Neural cell (in vitro differentiated cells): ENCODE results near the gene SLC7A6OS. TPM values are rescaled to one million over a fixed set of nuclear protein-coding genes. Genes with fewer than 3 reads are reported as not detected.

Experiments
- H2AFZ ChIP-seq: fragments of 200-600, 300-800 bp; sonication (generic), shearing (Covaris generic); 2 replicates; pipeline ENCODE4 v1.6.0; 2014; ENCODE audit warnings: low read depth, mild to moderate bottlenecking, antibody characterized with exemption, low read length, moderate library complexity
- H3F3A ChIP-seq: fragments of 200-600 bp; shearing (Covaris generic); 2 replicates; pipeline ENCODE4 v1.6.1; 2016; ENCODE audit warnings: mild to moderate bottlenecking, moderate library complexity, mixed read lengths, antibody characterized with exemption, low read length; ENCODE audit not compliant: insufficient read depth, poor library complexity, severe bottlenecking
- H3K27ac ChIP-seq: fragments of 200-600, 300-800 bp; sonication (generic), shearing (Covaris generic); 2 replicates; pipeline ENCODE4 v1.5.1; 2014; ENCODE audit warnings: mild to moderate bottlenecking, low read length, moderate library complexity
- H3K27me3 ChIP-seq: fragments of 300-800, 200-600 bp; sonication (generic), shearing (Covaris generic); 2 replicates; pipeline ENCODE4 v1.6.0; 2014; ENCODE audit warnings: mild to moderate bottlenecking, low read depth, low read length, moderate library complexity; ENCODE audit not compliant: insufficient read depth
- H3K36me3 ChIP-seq: fragments of 300-800, 200-600 bp; sonication (generic), shearing (Covaris generic); 2 replicates; pipeline ENCODE4 v1.5.1; 2014; ENCODE audit warnings: mild to moderate bottlenecking, antibody characterized with exemption, low read length, moderate library complexity; ENCODE audit not compliant: insufficient read depth
- H3K4me2 ChIP-seq: fragments of 300-800, 200-600 bp; sonication (generic), shearing (Covaris generic); 2 replicates; pipeline ENCODE4 v1.6.0; 2014; ENCODE audit warnings: mild to moderate bottlenecking, low read length
- H3K4me3 ChIP-seq: fragments of 300-800, 200-600 bp; sonication (generic), shearing (Covaris generic); 2 replicates; pipeline ENCODE4 v1.5.1; 2014; ENCODE audit warnings: mild to moderate bottlenecking, low read length, moderate library complexity
- H3K79me2 ChIP-seq: fragments of 200-600 bp; shearing (Covaris generic); replicated peaks from 2 replicates; pipeline ENCODE4 v1.6.0; 2014; ENCODE audit warnings: mild to moderate bottlenecking, low read length, moderate library complexity; ENCODE audit not compliant: insufficient read depth
- H3K9ac ChIP-seq: fragments of 300-800, 200-600 bp; sonication (generic), shearing (Covaris generic); 2 replicates; pipeline ENCODE4 v1.6.1; 2016; ENCODE audit warnings: mild to moderate bottlenecking, low read length, mixed read lengths
- H3K9me2 ChIP-seq: fragments of 200-600 bp; shearing (Covaris generic); 2 replicates; pipeline ENCODE4 v1.6.1; 2016; ENCODE audit warnings: mild to moderate bottlenecking, low read length, mixed read lengths; ENCODE audit not compliant: insufficient read depth
- H3K9me3 ChIP-seq: fragments of 200-600, 300-800 bp; sonication (generic), shearing (Covaris generic); 2 replicates; pipeline ENCODE4 v1.6.1; 2016; ENCODE audit warnings: mild to moderate bottlenecking, mixed run types, low read length, moderate library complexity, mixed read lengths
- H4K20me1 ChIP-seq: fragments of 200-600 bp; shearing (Covaris generic); 2 replicates; pipeline ENCODE4 v1.6.1; 2016; ENCODE audit warnings: mild to moderate bottlenecking, mixed run types; ENCODE audit not compliant: insufficient read depth
- CTCF ChIP-seq: fragments of 450-650 bp; IDR thresholded peaks from 2 replicates; pipeline ENCODE4 v1.5.1; 2014; ENCODE audit warnings: antibody characterized with exemption, mild to moderate bottlenecking, moderate library complexity; ENCODE audit not compliant: poor library complexity, severe bottlenecking
- EP300 ChIP-seq: fragments of 450-650 bp; conservative IDR thresholded peaks from 2 replicates; pipeline ENCODE4 v1.6.1; 2014; ENCODE audit warnings: antibody characterized with exemption, mild to moderate bottlenecking, moderate library complexity; ENCODE audit not compliant: poor library complexity, severe bottlenecking
- EZH2 ChIP-seq: fragments of 200-600, 300-800 bp; shearing (Covaris generic), sonication (generic); IDR thresholded peaks from 2 replicates; pipeline ENCODE4 v1.6.1; 2014; ENCODE audit warnings: antibody characterized with exemption, low read length, borderline replicate concordance, mild to moderate bottlenecking; ENCODE audit not compliant: insufficient read depth, poor library complexity, severe bottlenecking
- MXI1 ChIP-seq: fragments of 450-650 bp; conservative IDR thresholded peaks from 2 replicates; pipeline ENCODE4 v1.6.1; 2014; ENCODE audit warnings: antibody characterized with exemption, mild to moderate bottlenecking; ENCODE audit not compliant: poor library complexity, severe bottlenecking
- POLR2AphosphoS5 ChIP-seq: IDR thresholded peaks from 2 replicates; pipeline ENCODE4 v1.6.1; 2012
- RAD21 ChIP-seq: fragments of 450-650 bp; conservative IDR thresholded peaks from 2 replicates; pipeline ENCODE4 v1.6.1; 2014; ENCODE audit warnings: antibody characterized with exemption, mild to moderate bottlenecking, moderate library complexity
- REST ChIP-seq: IDR thresholded peaks from 2 replicates; pipeline ENCODE4 v1.6.1; 2012; ENCODE audit warnings: borderline replicate concordance
- SMC3 ChIP-seq: fragments of 450-650 bp; conservative IDR thresholded peaks from 2 replicates; pipeline ENCODE4 v1.6.1; 2014; ENCODE audit warnings: antibody characterized with exemption, mild to moderate bottlenecking, moderate library complexity; ENCODE audit not compliant: poor library complexity
- TAF1 ChIP-seq: IDR thresholded peaks from 2 replicates; pipeline ENCODE4 v1.6.1; 2012; ENCODE audit warnings: low read depth
- polyA plus RNA-seq: library from polyadenylated mRNA; depleted of rRNA; stranded (reverse); fragments of >200 nt; gene quantifications from 2 replicates; pipeline ENCODE4 v1.2.3, GENCODE V29; 2014

SLC7A6OS gene
- polyA plus RNA-seq, 1 donor from 2014 or later, result 21.3 TPM

GRCh38 chr16:68257906-68258800 lies 52.6 kb downstream of the SLC7A6OS start:
- Histone ChIP-seq H3K9me2 (no peaks in the 10 kb centered on the region), H3K79me2 (no peaks in the 10 kb centered on the region), H4K20me1 (no peaks in the 10 kb centered on the region), H3K36me3 (no peaks in the 10 kb centered on the region), H3K9me3 (no peaks in the 10 kb centered on the region), H3K4me2 (no peak overlapping the region), H3F3A (no peaks in the 10 kb centered on the region), H2AFZ (no peak overlapping the region), H3K27ac (no peak overlapping the region), H3K9ac (no peak overlapping the region), H3K4me3 (no peak overlapping the region), H3K27me3 (no peaks in the 10 kb centered on the region)
- no peak for TF ChIP-seq MXI1
- no peak for TF ChIP-seq SMC3
- no peak for TF ChIP-seq POLR2AphosphoS5
- TF ChIP-seq EP300, result no peak
- TF ChIP-seq EZH2, result no peak
- TF ChIP-seq REST, result no peak
- no peak for TF ChIP-seq TAF1
- TF ChIP-seq CTCF, result no peak
- TF ChIP-seq RAD21, result no peak

GRCh38 chr16:68257251-68257905 lies 53.4 kb downstream of the SLC7A6OS start:
- H3K9ac ChIP-seq, result no peak overlapping the region
- no peaks in the 10 kb centered on the region for H3K79me2 ChIP-seq
- H3K27ac ChIP-seq, result no peak overlapping the region
- H3K4me3 ChIP-seq, result no peak overlapping the region
- H3K9me2 ChIP-seq, result no peaks in the 10 kb centered on the region
- no peak overlapping the region for H3K4me2 ChIP-seq
- no peaks in the 10 kb centered on the region for H4K20me1 ChIP-seq
- no peak overlapping the region for H2AFZ ChIP-seq
- TF ChIP-seq TAF1 (no peak), RAD21 (no peak), CTCF (no peak), EZH2 (no peak), MXI1 (no peak), EP300 (no peak), POLR2AphosphoS5 (no peak), REST (no peak), SMC3 (no peak)
- H3F3A ChIP-seq, result no peaks in the 10 kb centered on the region
- H3K9me3 ChIP-seq, result no peaks in the 10 kb centered on the region
- H3K36me3 ChIP-seq, result no peaks in the 10 kb centered on the region
- H3K27me3 ChIP-seq, result no peaks in the 10 kb centered on the region
